Measurements from ENCODE around the gene PSMD12.
"Not testable (repeated sequence)": the region's sequence is repeated elsewhere in the genome, so short reads cannot be mapped to it uniquely, and the experiment has no call there.

Gene PSMD12

DNA sequence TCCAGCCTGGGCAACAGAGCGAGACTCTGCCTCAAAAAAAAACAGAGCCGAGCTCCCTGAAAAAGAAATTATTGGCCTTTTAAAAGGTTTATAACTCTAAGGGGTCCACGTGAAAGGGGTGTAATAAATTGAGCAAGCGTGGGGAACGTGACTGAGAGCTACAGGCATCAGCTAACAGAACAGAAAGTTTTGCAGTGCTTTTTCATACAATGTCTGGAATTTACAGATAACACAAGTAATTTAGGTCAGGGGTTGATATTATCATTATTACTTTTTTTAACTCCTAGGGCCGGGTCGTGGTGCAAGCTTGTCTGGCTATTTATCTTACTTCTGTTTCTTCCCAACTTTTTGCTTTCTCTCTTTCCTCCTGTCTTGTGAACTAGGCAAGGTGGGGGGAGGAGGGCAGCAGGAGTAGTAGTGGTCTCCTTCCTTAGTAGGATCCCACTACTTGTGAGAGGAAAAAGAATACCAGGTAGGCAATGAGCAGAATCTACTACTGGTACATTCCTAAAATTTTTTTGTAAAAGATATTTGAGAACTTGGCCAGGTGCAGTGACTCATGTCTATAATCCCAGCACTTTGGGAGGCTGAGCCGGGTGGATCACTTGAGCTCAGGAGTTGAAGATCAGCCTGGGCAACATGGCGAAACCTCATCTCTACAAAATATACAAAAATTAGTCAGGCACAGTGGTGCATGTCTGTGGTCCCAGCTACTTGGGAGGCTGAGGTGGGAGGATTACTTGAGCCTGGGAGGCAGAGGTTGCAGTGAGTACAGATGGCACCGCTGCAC lies 60.7 kb downstream of the PSMD12 start:
- DNase-seq = not testable (repeated sequence)

DNA sequence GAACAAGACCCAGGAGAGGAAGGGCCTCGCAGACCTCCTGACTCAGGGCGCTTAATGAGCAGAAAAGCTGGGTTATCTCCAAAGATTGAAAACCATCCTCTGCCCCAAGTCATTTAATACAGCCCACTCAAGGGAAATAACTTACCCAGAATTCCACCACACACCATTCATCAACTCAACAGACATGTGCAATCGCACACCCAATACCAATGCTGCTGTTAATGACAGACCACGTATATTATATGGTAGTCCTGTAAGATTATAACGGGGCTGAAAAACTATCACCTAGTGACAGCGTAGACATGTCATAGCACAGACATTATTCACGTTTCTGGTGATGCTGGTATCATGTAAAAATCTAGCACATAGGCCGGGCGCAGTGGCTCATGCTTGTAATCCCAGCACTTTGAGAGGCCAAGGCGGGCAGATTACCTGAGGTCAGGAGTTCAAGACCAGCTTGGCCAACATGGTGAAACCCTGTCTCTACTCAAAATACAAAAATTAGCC lies 68.9 kb downstream of the PSMD12 start:
- no peak for DNase-seq

DNA sequence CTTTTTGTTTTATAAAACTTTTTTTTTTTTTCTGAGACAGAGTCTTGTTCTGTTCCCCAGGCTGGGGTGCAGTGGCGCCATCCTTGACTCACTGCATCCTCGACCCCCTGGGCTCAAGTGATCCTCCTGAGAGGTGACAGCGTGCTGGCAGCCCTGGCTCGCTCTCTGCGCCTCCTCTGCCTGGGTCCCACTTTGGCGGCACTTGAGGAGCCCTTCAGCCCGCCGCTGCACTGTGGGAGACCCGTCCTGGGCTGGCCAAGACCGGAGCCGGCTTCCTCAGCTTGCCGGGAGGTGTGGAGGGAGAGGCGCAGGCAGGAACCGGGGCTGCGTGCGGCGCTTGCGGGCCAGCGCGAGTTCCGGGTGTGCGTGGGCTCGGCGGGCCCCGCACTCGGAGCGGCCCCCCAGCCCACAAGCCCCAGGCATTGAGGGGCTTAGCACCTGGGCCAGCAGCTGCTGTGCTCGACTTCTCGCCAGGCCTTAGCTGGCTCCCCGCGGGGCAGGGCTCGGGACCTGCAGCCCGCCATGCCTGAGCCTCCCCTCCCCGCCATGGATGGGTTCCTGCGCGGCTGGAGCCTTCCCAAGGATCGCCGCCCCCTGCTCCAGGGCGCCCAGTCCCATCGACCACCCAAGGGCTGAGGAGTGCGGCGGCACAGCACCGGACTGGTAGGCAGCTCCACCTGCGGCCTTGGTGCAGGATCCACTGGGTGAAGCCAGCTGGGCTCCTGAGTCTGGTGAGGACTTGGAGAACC lies 71.8 kb downstream of the PSMD12 start:
- no peak for DNase-seq

DNA sequence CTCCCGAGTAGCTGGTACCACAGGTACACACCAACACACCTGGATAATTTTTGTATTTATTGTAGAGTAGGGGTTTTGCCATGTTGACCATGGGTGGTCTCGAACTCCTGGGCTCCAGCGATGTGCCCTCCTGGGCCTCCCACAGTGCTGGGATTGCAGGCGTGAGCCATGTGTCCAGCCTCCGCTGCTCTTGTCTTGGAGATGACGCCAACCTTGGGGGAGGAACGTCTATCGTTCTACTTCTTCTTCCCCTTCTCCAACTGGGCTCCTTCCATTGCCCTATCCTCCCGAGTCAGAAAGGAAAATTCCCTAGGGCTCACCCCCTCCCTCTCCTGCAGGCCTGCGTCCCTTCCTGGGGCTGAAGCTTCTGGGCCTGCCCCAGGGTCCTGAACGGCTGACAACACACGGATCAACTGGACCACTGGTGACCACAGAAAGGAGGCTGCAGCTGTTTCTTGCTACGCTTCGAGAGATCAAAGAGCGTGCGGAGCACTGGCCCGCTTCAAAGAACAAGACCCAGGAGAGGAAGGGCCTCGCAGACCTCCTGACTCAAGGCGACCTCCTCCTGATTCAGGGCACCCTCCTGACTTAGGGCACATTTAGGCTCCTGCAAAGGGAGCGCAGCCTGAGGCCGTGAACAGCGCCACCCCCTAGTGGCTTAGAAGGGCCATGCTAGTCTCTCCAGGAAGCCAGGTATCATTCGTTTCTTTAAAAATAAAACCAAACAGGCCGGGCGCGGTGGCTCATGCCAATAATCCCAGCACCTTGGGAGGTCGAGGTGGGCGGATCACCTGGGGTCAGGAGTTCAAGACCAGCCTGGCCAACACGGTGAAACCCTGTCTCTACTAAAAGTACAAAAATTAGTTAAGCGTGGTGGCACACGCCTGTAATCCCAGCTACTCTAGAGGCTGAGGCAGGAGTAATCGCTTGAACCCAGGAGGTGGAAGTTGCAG lies 72.8 kb downstream of the PSMD12 start:
- peak; percentile 61 for DNase-seq

DNA sequence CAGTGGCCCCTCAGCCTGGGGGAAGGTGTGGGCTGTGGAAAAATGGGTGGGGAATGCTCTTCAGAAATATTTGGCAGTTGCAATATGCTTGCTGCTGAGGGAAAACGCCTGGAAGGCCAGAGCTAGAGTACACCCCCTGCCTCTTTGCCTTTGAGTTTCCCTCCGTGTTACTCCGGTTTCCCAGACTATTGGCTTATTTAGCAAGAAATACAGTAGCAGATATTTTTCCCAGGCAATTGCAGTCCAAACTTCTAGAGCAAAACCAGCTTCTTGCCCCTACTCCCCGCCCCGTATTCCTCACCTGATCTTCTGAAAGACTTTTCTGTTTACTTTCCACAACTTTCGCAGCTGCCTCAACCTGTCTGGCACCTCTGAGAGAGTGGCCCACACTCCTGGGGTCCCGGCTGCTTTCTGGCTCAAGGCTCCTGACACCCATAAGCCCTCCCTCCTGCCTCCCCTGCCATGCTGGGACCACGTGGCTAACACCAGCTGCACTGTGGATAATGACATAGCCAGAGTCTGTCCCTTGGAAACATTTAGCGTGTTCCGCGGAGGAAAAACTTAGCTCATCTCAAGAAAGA lies 75.6 kb downstream of the PSMD12 start:
- no peak for DNase-seq

DNA sequence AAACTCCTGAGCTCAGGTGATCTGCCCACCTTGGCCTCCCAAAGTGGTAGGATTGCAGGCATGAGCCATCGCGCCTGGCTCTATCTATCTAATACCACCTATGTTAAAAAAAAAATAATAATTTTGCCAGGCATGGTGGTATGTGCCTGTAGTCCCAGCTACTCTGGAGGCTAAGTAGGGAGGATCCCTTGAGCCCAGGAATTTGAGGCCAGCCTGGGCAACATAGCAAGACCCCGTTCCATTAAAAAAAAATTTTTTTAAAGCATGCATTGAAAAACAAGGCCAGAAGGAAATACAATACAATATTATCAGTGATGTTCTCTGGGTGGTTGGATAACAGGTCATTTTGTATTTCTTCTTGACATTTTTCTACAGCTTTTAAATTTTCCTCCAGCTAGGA lies 76.1 kb downstream of the PSMD12 start:
- DNase-seq = no peak

DNA sequence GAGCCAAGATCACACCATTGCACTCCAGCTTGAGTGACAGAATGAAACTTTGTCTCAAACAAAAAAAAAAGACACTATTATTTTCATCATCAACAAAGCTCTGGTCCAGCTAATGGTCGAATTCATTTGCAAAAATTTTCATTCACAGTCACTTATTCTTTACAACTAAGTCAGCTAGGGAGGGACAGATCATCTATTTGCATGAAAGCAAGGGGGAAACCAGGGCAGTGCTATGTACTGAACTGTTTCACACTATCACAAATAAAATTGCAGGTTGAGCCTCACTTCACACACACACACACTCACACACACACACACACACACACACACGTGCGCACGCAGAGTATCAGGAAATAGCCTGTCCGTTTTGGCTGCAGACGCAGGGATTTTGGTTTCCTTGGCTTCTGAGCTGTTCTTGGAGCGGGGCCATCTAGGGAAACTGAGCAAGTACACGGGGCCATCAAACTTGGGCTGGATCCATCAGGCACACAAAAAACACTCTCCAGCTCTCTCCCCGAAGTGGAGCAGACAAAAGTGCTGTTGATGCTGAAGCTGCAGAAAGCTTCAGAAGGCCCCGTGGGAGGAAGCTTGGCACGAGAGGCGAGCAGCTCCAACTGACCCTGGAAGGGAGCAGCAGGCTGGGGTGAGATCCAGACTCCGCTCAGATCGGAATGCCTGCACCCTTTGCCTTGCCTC lies 77.0 kb downstream of the PSMD12 start:
- no peak for DNase-seq

Measured in central memory CD4-positive, alpha-beta T cell (primary cell).